ENCODE measurements around the gene NKD1.

GRCh38 chr16:50638816-50639670, 90.8 kb downstream of the NKD1 start:
- TF ChIP-seq, protein P1, sequence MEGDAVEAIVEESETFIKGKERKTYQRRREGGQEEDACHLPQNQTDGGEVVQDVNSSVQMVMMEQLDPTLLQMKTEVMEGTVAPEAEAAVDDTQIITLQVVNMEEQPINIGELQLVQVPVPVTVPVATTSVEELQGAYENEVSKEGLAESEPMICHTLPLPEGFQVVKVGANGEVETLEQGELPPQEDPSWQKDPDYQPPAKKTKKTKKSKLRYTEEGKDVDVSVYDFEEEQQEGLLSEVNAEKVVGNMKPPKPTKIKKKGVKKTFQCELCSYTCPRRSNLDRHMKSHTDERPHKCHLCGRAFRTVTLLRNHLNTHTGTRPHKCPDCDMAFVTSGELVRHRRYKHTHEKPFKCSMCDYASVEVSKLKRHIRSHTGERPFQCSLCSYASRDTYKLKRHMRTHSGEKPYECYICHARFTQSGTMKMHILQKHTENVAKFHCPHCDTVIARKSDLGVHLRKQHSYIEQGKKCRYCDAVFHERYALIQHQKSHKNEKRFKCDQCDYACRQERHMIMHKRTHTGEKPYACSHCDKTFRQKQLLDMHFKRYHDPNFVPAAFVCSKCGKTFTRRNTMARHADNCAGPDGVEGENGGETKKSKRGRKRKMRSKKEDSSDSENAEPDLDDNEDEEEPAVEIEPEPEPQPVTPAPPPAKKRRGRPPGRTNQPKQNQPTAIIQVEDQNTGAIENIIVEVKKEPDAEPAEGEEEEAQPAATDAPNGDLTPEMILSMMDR (IDR thresholded peaks at IDR 0.05 in 2 of 3, conservative IDR thresholded peaks at IDR 0.05 in 1 of 3; ENCODE audit: borderline replicate concordance in 1 of 3, insufficient read depth in 1 of 3, low read depth in 2 of 3, low read length in 2 of 3): no peak
- TF ChIP-seq ZBTB33 (IDR thresholded peaks at IDR 0.05; ENCODE audit: extremely low read depth, insufficient replicate concordance, low read length) (no peak), POLR2A (IDR thresholded peaks at IDR 0.05; ENCODE audit: borderline replicate concordance, extremely low read depth, insufficient read depth, insufficient read length) (no peak), SIN3A (IDR thresholded peaks at IDR 0.05; ENCODE audit: low read depth) (no peak)
